Measurements from ENCODE around the gene OXCT2.

DNA sequence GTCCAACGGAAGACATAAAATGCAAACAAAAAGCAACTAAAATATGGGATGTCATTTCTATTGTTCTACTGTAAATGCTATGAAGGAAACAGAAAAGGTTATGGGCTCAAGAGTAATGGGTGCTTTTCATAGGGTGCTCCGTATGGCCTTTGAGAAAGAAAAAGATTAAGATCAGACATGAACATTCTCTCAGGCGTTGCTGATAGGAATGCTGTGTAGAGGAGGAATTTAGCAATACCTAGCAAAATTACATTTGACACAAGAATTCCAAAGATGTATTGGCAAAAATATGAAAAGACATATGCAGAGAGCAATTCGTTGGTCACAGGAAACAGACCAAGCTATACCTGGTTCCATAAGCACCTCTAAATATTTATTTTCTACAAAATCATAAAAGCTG is 5.7 kb upstream of the OXCT2 start:
- no peak for TF ChIP-seq MXI1 (IDR thresholded peaks at IDR 0.05; ENCODE audit: low read depth, low read length)
- no peak for TF ChIP-seq CTCF (IDR thresholded peaks at IDR 0.05)
- TF ChIP-seq YY1 (IDR thresholded peaks at IDR 0.05; ENCODE audit: low read depth), result no peak
- no peak for TF ChIP-seq RCOR1 (IDR thresholded peaks at IDR 0.05; ENCODE audit: low read length)
- no peak for TF ChIP-seq POLR2AphosphoS5 (IDR thresholded peaks at IDR 0.05; ENCODE audit: low read depth, low read length)
- TF ChIP-seq, protein P1, sequence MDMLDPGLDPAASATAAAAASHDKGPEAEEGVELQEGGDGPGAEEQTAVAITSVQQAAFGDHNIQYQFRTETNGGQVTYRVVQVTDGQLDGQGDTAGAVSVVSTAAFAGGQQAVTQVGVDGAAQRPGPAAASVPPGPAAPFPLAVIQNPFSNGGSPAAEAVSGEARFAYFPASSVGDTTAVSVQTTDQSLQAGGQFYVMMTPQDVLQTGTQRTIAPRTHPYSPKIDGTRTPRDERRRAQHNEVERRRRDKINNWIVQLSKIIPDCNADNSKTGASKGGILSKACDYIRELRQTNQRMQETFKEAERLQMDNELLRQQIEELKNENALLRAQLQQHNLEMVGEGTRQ (IDR thresholded peaks at IDR 0.05; ENCODE audit: borderline replicate concordance, low read depth, low read length), result no peak
- TF ChIP-seq MAX (IDR thresholded peaks at IDR 0.05; ENCODE audit: low read depth), result no peak
- TF ChIP-seq, protein P2, sequence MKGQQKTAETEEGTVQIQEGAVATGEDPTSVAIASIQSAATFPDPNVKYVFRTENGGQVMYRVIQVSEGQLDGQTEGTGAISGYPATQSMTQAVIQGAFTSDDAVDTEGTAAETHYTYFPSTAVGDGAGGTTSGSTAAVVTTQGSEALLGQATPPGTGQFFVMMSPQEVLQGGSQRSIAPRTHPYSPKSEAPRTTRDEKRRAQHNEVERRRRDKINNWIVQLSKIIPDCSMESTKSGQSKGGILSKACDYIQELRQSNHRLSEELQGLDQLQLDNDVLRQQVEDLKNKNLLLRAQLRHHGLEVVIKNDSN (IDR thresholded peaks at IDR 0.05; ENCODE audit: borderline replicate concordance, low read depth), result no peak
